GM12801 (cell line): ENCODE results near the gene TRMT10B.

Experiments used
- TF ChIP-seq, protein P1 (sequence below): IDR thresholded peaks from one replicate; pipeline ENCODE4 v1.5.1; 2011; ENCODE audit warnings: control low read depth; ENCODE audit not compliant: insufficient read length; ENCODE audit errors: extremely low read depth

TRMT10B gene

DNA sequence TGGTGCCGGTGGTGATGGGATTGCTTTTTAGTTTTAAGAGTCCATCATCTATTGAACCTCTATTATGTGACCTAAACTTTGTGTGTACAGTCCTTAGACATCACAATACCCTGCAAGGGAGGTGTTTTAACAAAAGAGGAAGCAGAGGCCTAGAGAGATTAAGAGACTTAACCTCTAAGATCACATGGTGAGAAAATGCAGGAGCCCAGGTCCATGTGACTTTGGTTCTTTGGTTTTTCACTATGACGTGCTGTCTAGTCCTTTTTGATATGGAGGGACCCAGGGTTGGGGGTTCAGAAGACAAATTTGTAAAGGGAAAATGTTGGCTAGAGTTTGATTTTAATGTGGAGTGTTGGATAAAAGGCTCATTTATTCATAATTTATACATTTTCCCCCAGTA is 34.1 kb upstream of the TRMT10B start:
- TF ChIP-seq, protein P1, sequence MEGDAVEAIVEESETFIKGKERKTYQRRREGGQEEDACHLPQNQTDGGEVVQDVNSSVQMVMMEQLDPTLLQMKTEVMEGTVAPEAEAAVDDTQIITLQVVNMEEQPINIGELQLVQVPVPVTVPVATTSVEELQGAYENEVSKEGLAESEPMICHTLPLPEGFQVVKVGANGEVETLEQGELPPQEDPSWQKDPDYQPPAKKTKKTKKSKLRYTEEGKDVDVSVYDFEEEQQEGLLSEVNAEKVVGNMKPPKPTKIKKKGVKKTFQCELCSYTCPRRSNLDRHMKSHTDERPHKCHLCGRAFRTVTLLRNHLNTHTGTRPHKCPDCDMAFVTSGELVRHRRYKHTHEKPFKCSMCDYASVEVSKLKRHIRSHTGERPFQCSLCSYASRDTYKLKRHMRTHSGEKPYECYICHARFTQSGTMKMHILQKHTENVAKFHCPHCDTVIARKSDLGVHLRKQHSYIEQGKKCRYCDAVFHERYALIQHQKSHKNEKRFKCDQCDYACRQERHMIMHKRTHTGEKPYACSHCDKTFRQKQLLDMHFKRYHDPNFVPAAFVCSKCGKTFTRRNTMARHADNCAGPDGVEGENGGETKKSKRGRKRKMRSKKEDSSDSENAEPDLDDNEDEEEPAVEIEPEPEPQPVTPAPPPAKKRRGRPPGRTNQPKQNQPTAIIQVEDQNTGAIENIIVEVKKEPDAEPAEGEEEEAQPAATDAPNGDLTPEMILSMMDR, result no peak

DNA sequence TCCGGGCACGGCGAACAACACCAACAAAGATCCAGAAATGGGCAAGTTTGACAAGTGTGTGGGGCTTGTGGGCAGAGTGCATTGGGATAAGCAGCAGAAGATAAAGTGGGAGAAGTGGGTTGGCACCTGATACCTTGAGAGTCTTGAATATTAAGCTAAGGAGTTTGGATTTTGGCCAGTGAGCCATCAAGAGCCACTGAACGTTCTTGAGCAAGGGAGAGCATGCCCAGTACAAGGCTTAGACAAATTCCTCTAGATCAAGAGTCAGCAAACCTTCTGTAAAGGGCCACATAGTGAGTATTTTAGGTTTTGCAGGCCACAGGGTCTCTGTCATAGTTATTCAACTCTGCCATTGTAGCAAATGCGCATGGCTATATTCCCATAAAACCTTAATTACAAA is 26.6 kb upstream of the TRMT10B start:
- TF ChIP-seq, protein P1, result no peak

GRCh38 chr9:37729499-37729898 is 24.1 kb upstream of the TRMT10B start:
- TF ChIP-seq, protein P1, result no peak

DNA sequence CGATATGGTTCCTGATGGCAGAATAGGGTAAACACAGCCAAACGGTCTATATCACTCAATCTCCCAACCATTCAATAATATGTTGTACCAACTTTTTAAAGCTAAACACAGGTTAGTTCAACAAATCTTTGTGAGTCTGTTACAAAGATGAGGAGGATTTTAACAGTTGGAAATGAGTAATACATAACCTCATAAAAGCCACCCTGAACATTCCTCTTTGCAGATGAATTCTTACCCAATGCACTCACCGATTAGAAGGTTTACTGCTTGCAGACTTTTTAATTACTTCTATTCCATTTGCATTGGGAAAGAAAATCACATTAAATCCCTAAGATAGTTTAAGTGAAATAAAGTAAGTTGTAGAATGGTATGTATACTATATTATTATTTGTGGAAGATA is 23.3 kb upstream of the TRMT10B start:
- TF ChIP-seq, protein P1, result no peak

- TF ChIP-seq, protein P1, result no peak
Observed at GRCh38 chr9:37730839-37731238, 22.8 kb upstream of the TRMT10B start.

DNA sequence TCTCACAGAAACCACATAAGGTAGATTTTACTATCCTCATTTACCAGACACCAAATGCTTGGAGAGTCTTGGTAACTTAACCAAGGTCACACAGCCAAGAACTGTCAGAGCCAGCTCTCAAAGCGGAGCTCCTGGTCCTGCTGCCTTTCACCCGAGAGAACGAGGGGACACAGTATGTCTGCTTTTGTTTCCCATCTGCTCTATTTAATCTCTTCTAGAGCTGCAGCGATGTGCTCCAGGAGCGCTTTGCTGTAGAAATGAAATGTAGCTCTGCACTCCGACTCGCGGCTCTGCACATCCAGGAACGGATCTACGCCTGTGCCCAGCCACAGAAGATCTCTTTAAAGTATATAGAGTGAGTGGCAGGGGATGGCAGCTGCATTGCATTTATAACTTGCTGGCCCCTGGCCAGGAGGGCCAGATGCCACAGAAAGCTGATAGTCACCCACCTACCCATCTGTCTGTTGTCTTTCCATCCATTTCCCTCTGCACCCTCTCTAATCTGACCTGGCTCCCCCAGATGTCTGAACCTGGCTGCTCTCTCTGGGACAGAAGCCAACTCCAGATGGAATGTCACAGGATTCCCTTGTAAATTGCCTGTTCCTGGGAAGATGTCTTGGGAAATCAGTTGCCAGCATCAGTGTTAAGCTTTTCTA is 21.4 kb upstream of the TRMT10B start:
- TF ChIP-seq, protein P1, result no peak

DNA sequence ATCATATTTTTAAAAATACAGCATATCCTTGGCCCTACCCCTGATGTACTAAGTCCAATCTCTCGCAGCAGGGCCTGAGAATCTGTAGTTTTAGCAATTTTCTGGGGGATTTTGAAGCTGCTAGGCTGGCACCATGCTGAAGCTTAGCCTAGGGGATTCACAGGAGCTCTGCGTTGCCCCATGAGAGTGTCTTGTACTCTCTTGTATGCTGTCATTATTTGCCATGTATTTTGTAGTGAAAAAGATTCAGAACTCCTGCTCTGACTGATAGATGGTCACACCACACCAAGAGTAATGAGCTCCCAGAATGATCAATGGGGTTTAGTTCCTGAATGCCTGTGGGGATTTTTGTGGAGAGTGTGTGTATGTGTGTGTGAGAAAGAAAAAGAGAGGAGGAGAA is 20.7 kb upstream of the TRMT10B start:
- TF ChIP-seq, protein P1, result no peak
